Measurements from ENCODE around the gene ZMAT5. TPM values are rescaled to one million over a fixed set of nuclear protein-coding genes. Genes with fewer than 3 reads are reported as not detected.
"Not testable (repeated sequence)": the region's sequence is repeated elsewhere in the genome, so short reads cannot be mapped to it uniquely, and the experiment has no call there.

Gene ZMAT5
- total and polyA plus RNA-seq, 5 donors: 21.2 to 34.0 (median 23.8) TPM

DNA sequence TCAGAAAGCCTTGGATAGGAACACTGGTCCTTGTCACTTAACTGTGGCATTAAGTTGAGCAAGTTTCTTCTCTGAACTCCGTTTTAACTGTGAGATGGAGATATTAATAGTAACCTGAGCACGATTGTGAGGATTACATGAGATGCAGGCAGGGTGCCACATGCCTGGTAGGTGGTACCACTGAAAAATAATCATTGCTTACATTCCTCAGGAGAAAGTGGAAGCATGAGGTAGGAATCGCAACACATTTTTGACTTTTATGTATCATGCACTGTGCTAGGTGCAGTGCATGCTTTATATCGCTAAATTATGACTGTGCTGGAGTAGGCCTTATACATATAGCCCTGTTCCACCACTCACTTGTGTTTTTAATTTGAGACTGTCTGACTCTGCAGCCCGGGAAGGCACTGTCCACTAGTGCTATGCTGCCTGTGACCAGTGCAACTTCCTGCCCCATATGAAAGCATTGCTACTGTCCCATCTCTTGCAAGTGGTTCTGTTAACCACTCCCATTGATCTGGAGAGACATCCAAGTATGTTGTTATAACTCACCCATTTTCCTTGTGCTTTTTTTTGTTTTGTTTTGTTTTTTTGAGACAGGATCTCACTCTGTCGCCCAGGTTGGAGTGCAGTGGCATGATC lies 1.4 kb upstream of the ZMAT5 start:
- intact Hi-C loops (cut with DNase I): loop anchor here in 1 of 4 donors (10.0 kb wide), 1 partner anchor 237 kb away; no protein-coding TSS in a partner anchor
- H3K4me1 ChIP-seq (ENCODE audit: control insufficient read depth, insufficient read depth, low read length): peaks cover 12% of the 10 kb centered on the region
- peak overlapping the region; percentile 73 for H3K4me3 ChIP-seq (ENCODE audit: low read length)
- DNase-seq (peak in 1 of 3 donors; percentile 29), ATAC-seq (no peak)
- 37% methylated on average over 6 of the region's 6 CpGs for WGBS
- H3K27me3 ChIP-seq (ENCODE audit: control insufficient read depth, insufficient read depth): no peaks in the 10 kb centered on the region
- H3K9me3 ChIP-seq (ENCODE audit: control insufficient read depth, low read length): no peaks in the 10 kb centered on the region
- H3K27ac ChIP-seq (ENCODE audit: low read length): peak overlapping the region; percentile 89

GRCh38 chr22:29767171-29768051 lies 604 bp upstream of the ZMAT5 start, which contains the start of gene UQCR10:
Gene UQCR10, plus strand, starts transcription at chr22:29767369. Its CDS starts 30 bp downstream, at chr22:29767399.
- Histone ChIP-seq H3K27me3 (ENCODE audit: control insufficient read depth, insufficient read depth) (no peaks in the 10 kb centered on the region), H3K9me3 (ENCODE audit: control insufficient read depth, low read length) (no peaks in the 10 kb centered on the region), H3K4me1 (ENCODE audit: control insufficient read depth, insufficient read depth, low read length) (peaks cover 9% of the 10 kb centered on the region), H3K4me3 (ENCODE audit: low read length) (peak within 1 kb of the TSS; percentile 73), H3K27ac (ENCODE audit: low read length) (peak within 1 kb of the TSS; percentile 89)
- peak; percentile 95 to 98 (median 98) for DNase-seq
- intact Hi-C loops (cut with DNase I): loop anchor here in 1 of 4 donors (10.0 kb wide), 1 partner anchor 237 kb away; no protein-coding TSS in a partner anchor
- 13% methylated on average over 46 of the region's 46 CpGs for WGBS
- ATAC-seq: peak; percentile 92 to 94

GRCh38 chr22:29765905-29766631 lies 739 bp downstream of the ZMAT5 start:
- peak; percentile 2 to 7 for ATAC-seq
- Histone ChIP-seq H3K27ac (ENCODE audit: low read length) (peak overlapping the region; percentile 74), H3K4me1 (ENCODE audit: control insufficient read depth, insufficient read depth, low read length) (peaks cover 9% of the 10 kb centered on the region)

DNA sequence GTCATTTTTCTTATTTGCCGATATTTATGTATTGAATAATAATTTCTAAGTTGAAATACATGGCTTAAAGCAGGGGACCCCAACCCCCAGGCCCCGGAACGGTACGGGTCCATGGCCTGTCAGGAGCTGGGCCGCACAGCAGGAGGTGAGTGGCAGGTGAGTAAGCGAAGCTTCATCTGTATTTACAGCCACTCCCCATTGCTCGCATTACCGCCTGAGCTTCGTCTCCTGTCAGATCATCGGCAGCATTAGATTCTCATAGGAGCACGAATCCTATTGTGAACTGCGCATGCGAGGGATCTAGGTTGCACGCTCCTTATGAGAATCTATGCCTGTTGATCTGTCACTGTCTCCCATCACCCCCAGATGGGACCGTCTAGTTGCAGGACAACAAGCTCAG lies 4.5 kb downstream of the ZMAT5 start:
- no peaks in the 10 kb centered on the region for H3K9me3 ChIP-seq (ENCODE audit: control insufficient read depth, low read length)
- no peak for ATAC-seq
- no peak overlapping the region for H3K4me3 ChIP-seq (ENCODE audit: low read length)
- H3K27me3 ChIP-seq (ENCODE audit: control insufficient read depth, insufficient read depth): no peaks in the 10 kb centered on the region
- 78% methylated on average over 15 of the region's 15 CpGs for WGBS
- H3K4me1 ChIP-seq (ENCODE audit: control insufficient read depth, insufficient read depth, low read length): peaks cover 7% of the 10 kb centered on the region
- no peak overlapping the region for H3K27ac ChIP-seq (ENCODE audit: low read length)
- intact Hi-C loops (cut with DNase I): loop anchor here in 1 of 4 donors (10.0 kb wide), 1 partner anchor 243 kb away; no protein-coding TSS in a partner anchor
- peak in 1 of 3 donors; percentile 11 for DNase-seq

More at GRCh38 chr22:29765905-29766631, 739 bp downstream of the ZMAT5 start:
- H3K9me3 ChIP-seq (ENCODE audit: control insufficient read depth, low read length): no peaks in the 10 kb centered on the region
- H3K27me3 ChIP-seq (ENCODE audit: control insufficient read depth, insufficient read depth): no peaks in the 10 kb centered on the region
- WGBS: 57% methylated on average over 15 of the region's 15 CpGs
- intact Hi-C loops (cut with DNase I): loop anchor here in 1 of 4 donors (10.0 kb wide), 1 partner anchor 239 kb away; no protein-coding TSS in a partner anchor
- peak overlapping the region; percentile 73 for H3K4me3 ChIP-seq (ENCODE audit: low read length)
- DNase-seq: peak in 1 of 3 donors; percentile 14

GRCh38 chr22:29758959-29759358 lies 7.8 kb downstream of the ZMAT5 start:
- H3K9me3 ChIP-seq (ENCODE audit: control insufficient read depth, low read length): no peaks in the 10 kb centered on the region
- H3K27ac ChIP-seq (ENCODE audit: low read length): no peak overlapping the region
- WGBS: 43% methylated on average over 5 of the region's 5 CpGs
- H3K27me3 ChIP-seq (ENCODE audit: control insufficient read depth, insufficient read depth): no peaks in the 10 kb centered on the region
- H3K4me3 ChIP-seq (ENCODE audit: low read length): no peak overlapping the region
- DNase-seq (peak in 1 of 3 donors; percentile 3), ATAC-seq (no peak)
- no peaks in the 10 kb centered on the region for H3K4me1 ChIP-seq (ENCODE audit: control insufficient read depth, insufficient read depth, low read length)
- intact Hi-C loops (cut with DNase I): no loop called here

DNA sequence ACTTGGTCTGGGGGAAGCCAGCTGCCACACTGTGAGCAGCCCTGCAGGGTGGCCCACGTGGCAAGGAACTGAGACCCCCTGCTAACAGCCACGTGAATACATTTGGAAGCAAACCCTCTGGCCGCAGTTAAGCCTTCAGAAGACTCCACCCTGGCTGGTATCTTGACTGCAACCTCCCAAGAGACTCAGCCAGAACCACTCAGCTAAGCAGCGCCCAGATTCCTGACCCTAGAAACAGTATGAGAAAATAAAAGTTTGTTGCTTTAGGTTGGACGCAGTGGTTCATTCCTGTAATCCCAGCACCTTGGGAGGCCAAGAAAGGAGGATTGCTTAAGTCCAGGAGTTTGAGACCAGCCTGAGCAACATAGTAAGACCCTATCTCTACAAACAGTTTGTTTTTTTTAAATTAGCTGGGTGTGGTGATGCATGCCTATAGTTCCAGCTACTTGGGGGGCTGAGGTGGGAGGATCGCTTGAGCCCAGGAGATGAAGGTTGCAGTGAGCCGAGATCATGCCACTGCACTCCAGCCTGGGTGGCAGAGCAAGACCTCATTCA lies 8.7 kb downstream of the ZMAT5 start:
- intact Hi-C loops (cut with DNase I): no loop called here
- 64% methylated on average over 7 of the region's 7 CpGs for WGBS
- H3K27me3 ChIP-seq (ENCODE audit: control insufficient read depth, insufficient read depth): no peaks in the 10 kb centered on the region
- DNase-seq (peak in 1 of 3 donors; percentile 36), ATAC-seq (peak in 1 of 2 donors; percentile 32)
- no peak overlapping the region for H3K4me3 ChIP-seq (ENCODE audit: low read length)
- no peak overlapping the region for H3K27ac ChIP-seq (ENCODE audit: low read length)
- H3K9me3 ChIP-seq (ENCODE audit: control insufficient read depth, low read length): no peaks in the 10 kb centered on the region
- no peaks in the 10 kb centered on the region for H3K4me1 ChIP-seq (ENCODE audit: control insufficient read depth, insufficient read depth, low read length)

- H3K9me3 ChIP-seq (ENCODE audit: control insufficient read depth, low read length): no peaks in the 10 kb centered on the region
- intact Hi-C loops (cut with DNase I): no loop called here
- no peak overlapping the region for H3K4me3 ChIP-seq (ENCODE audit: low read length)
- DNase-seq: no peak
- 93% methylated on average over 3 of the region's 3 CpGs for WGBS
- H3K27me3 ChIP-seq (ENCODE audit: control insufficient read depth, insufficient read depth): no peaks in the 10 kb centered on the region
- H3K27ac ChIP-seq (ENCODE audit: low read length): no peak overlapping the region
- no peaks in the 10 kb centered on the region for H3K4me1 ChIP-seq (ENCODE audit: control insufficient read depth, insufficient read depth, low read length)
- no peak for ATAC-seq
Measured at GRCh38 chr22:29757096-29757495, 9.7 kb downstream of the ZMAT5 start.

DNA sequence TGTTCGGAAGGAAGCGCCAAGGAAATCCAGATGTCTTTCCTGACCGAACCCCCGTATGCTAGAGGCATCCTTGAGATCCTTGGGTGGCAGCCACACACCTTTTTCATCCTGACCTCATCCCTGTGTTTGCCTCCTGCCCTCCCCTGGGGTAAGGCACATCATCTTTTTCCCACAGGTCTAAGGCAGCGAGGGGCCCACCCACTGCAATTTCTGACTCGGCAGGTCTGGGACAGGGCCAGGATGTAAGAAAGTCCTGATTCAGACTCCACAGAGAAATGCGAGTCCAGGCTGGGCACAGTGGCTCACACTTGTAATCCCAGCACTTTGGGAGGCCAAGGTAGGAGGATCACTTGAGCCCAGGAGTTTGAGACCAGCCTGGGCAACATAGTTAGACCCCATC lies 10.5 kb downstream of the ZMAT5 start:
- WGBS: 84% methylated on average over 7 of the region's 7 CpGs
- ATAC-seq: no peak
- Histone ChIP-seq H3K4me3 (ENCODE audit: low read length) (no peak overlapping the region), H3K9me3 (ENCODE audit: control insufficient read depth, low read length) (no peaks in the 10 kb centered on the region), H3K27ac (ENCODE audit: low read length) (no peak overlapping the region), H3K27me3 (ENCODE audit: control insufficient read depth, insufficient read depth) (no peaks in the 10 kb centered on the region), H3K4me1 (ENCODE audit: control insufficient read depth, insufficient read depth, low read length) (no peaks in the 10 kb centered on the region)
- no peak for DNase-seq
- intact Hi-C loops (cut with DNase I): no loop called here

GRCh38 chr22:29755889-29756288 lies 10.9 kb downstream of the ZMAT5 start:
- Histone ChIP-seq H3K4me1 (ENCODE audit: control insufficient read depth, insufficient read depth, low read length) (no peaks in the 10 kb centered on the region), H3K27me3 (ENCODE audit: control insufficient read depth, insufficient read depth) (no peaks in the 10 kb centered on the region), H3K27ac (ENCODE audit: low read length) (no peak overlapping the region), H3K9me3 (ENCODE audit: control insufficient read depth, low read length) (no peaks in the 10 kb centered on the region), H3K4me3 (ENCODE audit: low read length) (no peak overlapping the region)
- intact Hi-C loops (cut with DNase I): no loop called here
- ATAC-seq (no peak), DNase-seq (peak in 1 of 3 donors; percentile 46)
- 88% methylated on average over 9 of the region's 9 CpGs for WGBS

GRCh38 chr22:29754658-29755395 lies 12.0 kb downstream of the ZMAT5 start:
- ATAC-seq; H3K27me3 ChIP-seq (ENCODE audit: control insufficient read depth, insufficient read depth); H3K4me1 ChIP-seq (ENCODE audit: control insufficient read depth, insufficient read depth, low read length); intact Hi-C loops (cut with DNase I); H3K4me3 ChIP-seq (ENCODE audit: low read length); H3K9me3 ChIP-seq (ENCODE audit: control insufficient read depth, low read length); H3K27ac ChIP-seq (ENCODE audit: low read length): not testable (repeated sequence)
- 91% methylated on average over 11 of the region's 11 CpGs for WGBS
- DNase-seq: peak in 1 of 3 donors; percentile 9

All from right cardiac atrium (tissue), 5 donors.